ENCODE measurements around the gene CHST8. TPM values are rescaled to one million over a fixed set of nuclear protein-coding genes. Genes with fewer than 3 reads are reported as not detected.
"Not testable (repeated sequence)": the region's sequence is repeated elsewhere in the genome, so short reads cannot be mapped to it uniquely, and the experiment has no call there.

The CHST8 gene
- total RNA-seq, 1 experiment from 2014 or later: not detected

GRCh38 chr19:33610588-33610987, 11.2 kb upstream of the CHST8 start:
- no peaks in the 10 kb centered on the region for H3K36me3 ChIP-seq
- DNase-seq: no peak
- H3K27me3 ChIP-seq: peaks cover 27% of the 10 kb centered on the region
- H3K9me3 ChIP-seq: no peaks in the 10 kb centered on the region; the same call in none of the 2 replicates
- H3K4me3 ChIP-seq: no peak overlapping the region

GRCh38 chr19:33612928-33613619, 8.7 kb upstream of the CHST8 start:
- Histone ChIP-seq H3K36me3 (no peaks in the 10 kb centered on the region), H3K4me3 (no peak overlapping the region), H3K9me3 (no peaks in the 10 kb centered on the region; the same call in none of the 2 replicates), H3K27me3 (peaks cover 14% of the 10 kb centered on the region; the same call in 1 of the 2 replicates)
- no peak for DNase-seq

GRCh38 chr19:33613620-33614000, 8.1 kb upstream of the CHST8 start:
- DNase-seq: no peak
- H3K36me3 ChIP-seq: no peaks in the 10 kb centered on the region
- H3K27me3 ChIP-seq: peaks cover 12% of the 10 kb centered on the region; the same call in 1 of the 2 replicates
- H3K4me3 ChIP-seq: no peak overlapping the region
- H3K9me3 ChIP-seq: no peaks in the 10 kb centered on the region; the same call in none of the 2 replicates

GRCh38 chr19:33616346-33616745, 5.4 kb upstream of the CHST8 start:
- Histone ChIP-seq H3K9me3 (no peaks in the 10 kb centered on the region), H3K27me3 (peaks cover 34% of the 10 kb centered on the region), H3K36me3 (no peaks in the 10 kb centered on the region), H3K4me3 (no peak overlapping the region)
- no peak for DNase-seq

- Histone ChIP-seq H3K9me3 (no peaks in the 10 kb centered on the region), H3K36me3 (no peaks in the 10 kb centered on the region), H3K27me3 (peaks cover 37% of the 10 kb centered on the region), H3K4me3 (no peak overlapping the region)
- no peak for DNase-seq
Observed at GRCh38 chr19:33616857-33617256, 4.9 kb upstream of the CHST8 start.

- not testable (repeated sequence) for DNase-seq, H3K4me3 ChIP-seq, H3K9me3 ChIP-seq, H3K36me3 ChIP-seq
- peaks cover 45% of the 10 kb centered on the region for H3K27me3 ChIP-seq
Observed at GRCh38 chr19:33618363-33618762, 3.4 kb upstream of the CHST8 start.

GRCh38 chr19:33618884-33619283, 2.9 kb upstream of the CHST8 start:
- peaks cover 48% of the 10 kb centered on the region for H3K27me3 ChIP-seq
- no peaks in the 10 kb centered on the region for H3K36me3 ChIP-seq
- DNase-seq: no peak
- H3K9me3 ChIP-seq: no peaks in the 10 kb centered on the region
- H3K4me3 ChIP-seq: no peak overlapping the region

GRCh38 chr19:33620611-33621010, 1.1 kb upstream of the CHST8 start:
- DNase-seq: no peak
- peaks cover 63% of the 10 kb centered on the region for H3K27me3 ChIP-seq
- no peak overlapping the region for H3K4me3 ChIP-seq
- no peaks in the 10 kb centered on the region for H3K36me3 ChIP-seq
- H3K9me3 ChIP-seq: no peaks in the 10 kb centered on the region

GRCh38 chr19:33621065-33621785, 528 bp upstream of the CHST8 start:
- Histone ChIP-seq H3K27me3 (peaks cover 69% of the 10 kb centered on the region), H3K4me3 (no peak overlapping the region), H3K36me3 (no peaks in the 10 kb centered on the region), H3K9me3 (no peaks in the 10 kb centered on the region)
- no peak for DNase-seq

GRCh38 chr19:33622505-33622808, 704 bp downstream of the CHST8 start:
- DNase-seq: no peak
- H3K4me3 ChIP-seq: no peak overlapping the region; the same call in 1 of the 2 replicates

GRCh38 chr19:33622809-33623511, 1.2 kb downstream of the CHST8 start:
- Histone ChIP-seq H3K27me3 (peaks cover 74% of the 10 kb centered on the region), H3K36me3 (no peaks in the 10 kb centered on the region), H3K9me3 (no peaks in the 10 kb centered on the region), H3K4me3 (no peak overlapping the region)
- DNase-seq: no peak

More at GRCh38 chr19:33622505-33622808, 704 bp downstream of the CHST8 start:
- H3K27me3 ChIP-seq: peaks cover 72% of the 10 kb centered on the region
- H3K36me3 ChIP-seq: no peaks in the 10 kb centered on the region
- H3K9me3 ChIP-seq: no peaks in the 10 kb centered on the region

GRCh38 chr19:33624586-33624985, 2.8 kb downstream of the CHST8 start:
- Histone ChIP-seq H3K27me3 (peaks cover 71% of the 10 kb centered on the region), H3K9me3 (no peaks in the 10 kb centered on the region), H3K36me3 (no peaks in the 10 kb centered on the region), H3K4me3 (no peak overlapping the region)
- DNase-seq: no peak

- Histone ChIP-seq H3K9me3 (no peaks in the 10 kb centered on the region), H3K27me3 (peaks cover 44% of the 10 kb centered on the region), H3K36me3 (no peaks in the 10 kb centered on the region), H3K4me3 (no peak overlapping the region)
- no peak for DNase-seq
Observed at GRCh38 chr19:33627526-33627925, 5.8 kb downstream of the CHST8 start.

GRCh38 chr19:33627962-33628839, 6.4 kb downstream of the CHST8 start:
- Histone ChIP-seq H3K36me3 (no peaks in the 10 kb centered on the region), H3K27me3 (peaks cover 37% of the 10 kb centered on the region), H3K9me3 (no peaks in the 10 kb centered on the region), H3K4me3 (no peak overlapping the region)
- no peak for DNase-seq

- no peak for DNase-seq
- H3K27me3 ChIP-seq: peaks cover 27% of the 10 kb centered on the region
- no peaks in the 10 kb centered on the region for H3K36me3 ChIP-seq
- H3K9me3 ChIP-seq: no peaks in the 10 kb centered on the region
- no peak overlapping the region for H3K4me3 ChIP-seq
Observed at GRCh38 chr19:33628921-33629825, 7.4 kb downstream of the CHST8 start.

Measured in MG63 (cell line).